GM19395 (cell line): ENCODE measurements around the gene COL9A3.
A peak's percentile ranks its signal among the peaks of the same experiment; 100 is the strongest.
"Not testable (repeated sequence)": the region's sequence is repeated elsewhere in the genome, so short reads cannot be mapped to it uniquely, and the experiment has no call there.

ENCODE experiments used
- ATAC-seq: cut with Tn5 transposase; IDR thresholded peaks from one replicate; pipeline ENCODE4 v1.9.1; 2021; ENCODE audit warnings: mild to moderate bottlenecking, moderate library complexity; ENCODE audit not compliant: unreplicated experiment

The COL9A3 gene

GRCh38 chr20:62852841-62853240 is 36.0 kb downstream of the COL9A3 start:
- no peak for ATAC-seq

DNA sequence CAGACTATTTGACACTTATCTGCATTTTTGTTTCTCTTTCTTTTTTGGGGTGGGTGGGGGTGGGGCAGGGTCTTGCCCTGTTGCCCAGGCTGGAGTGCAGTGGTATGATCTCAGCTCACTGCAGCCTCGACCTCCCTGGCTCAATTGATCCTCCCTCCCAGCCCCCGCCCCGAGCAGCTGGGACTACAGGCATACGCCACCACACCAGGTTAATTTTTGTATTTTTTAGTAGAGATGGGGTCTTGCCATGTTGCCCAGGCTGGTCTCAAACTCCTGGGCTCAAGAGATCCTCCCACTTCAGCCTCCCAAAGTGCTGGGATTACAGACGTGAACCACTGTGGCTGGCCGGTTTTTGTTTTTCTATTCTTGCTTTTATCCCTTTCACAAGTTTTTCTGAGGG is 36.5 kb downstream of the COL9A3 start:
- not testable (repeated sequence) for ATAC-seq

DNA sequence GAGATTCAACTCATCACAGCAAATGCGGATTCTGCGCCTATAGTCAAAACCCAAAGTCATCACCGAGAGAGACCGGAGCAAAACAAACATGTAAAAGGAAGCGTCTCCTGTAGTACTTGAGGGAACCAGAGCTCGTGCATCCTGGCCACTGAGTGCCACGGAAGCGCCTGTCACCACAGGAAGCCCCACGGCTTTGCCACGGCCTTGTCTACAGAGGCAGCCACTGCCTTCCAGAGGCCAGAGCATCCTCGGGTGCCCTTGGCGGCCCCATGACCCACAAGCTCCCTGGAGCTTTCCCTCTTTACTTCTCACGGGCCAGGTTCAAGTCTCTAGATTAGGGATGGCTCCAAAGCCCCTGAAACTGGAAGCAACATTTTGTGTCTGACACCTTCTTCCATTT is 37.3 kb downstream of the COL9A3 start:
- ATAC-seq: no peak

DNA sequence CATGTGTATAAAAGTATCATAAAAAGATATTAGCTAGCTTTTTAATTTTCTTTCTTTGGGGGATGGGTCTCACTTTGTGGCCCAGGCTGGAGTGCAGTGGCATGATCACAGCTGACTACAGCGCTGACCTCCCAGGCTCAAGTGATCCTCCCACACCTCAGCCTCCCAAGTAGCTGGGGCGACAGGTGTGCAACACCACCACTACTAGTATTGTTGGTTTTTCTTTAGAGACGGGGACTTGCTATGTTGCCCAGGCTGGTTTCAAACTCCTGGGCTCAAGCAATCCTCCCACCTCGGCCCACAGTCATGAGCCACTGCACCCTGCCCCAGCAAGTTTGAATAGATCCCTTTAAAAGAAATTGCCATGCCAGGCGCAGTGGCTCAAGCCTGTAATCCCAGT is 38.3 kb downstream of the COL9A3 start:
- ATAC-seq: no peak

DNA sequence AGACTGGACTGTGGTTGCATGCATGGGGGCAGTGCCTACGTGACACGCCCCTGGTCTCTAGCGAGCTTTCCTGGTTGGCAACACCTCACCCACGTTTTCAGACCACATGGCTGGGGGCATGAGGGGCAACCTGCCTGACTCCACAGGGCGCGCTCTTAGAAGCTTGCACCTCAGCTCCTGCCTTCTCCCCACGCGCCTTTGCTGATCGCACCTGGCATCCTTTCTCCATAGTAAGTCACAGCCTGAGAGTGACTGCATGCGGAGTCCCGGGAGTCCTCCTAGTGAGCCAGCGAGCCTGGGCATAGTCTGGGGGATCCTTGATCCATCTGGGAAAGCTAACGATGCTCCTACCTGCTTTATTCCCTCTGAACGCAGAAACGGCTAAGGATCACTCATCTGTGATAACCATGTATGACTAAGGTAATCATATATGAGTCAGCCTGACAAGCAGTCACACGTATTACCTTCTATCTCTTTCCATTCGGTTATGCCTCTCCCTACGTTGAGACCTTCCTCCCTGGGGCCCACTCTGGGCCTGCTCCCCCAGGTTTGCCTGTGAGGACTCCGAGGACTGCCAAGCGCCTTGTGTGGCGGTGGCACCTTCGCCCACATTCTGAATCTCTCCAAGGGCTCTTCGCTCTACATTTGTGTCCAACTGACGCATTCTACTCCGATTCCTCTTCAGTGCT is 40.2 kb downstream of the COL9A3 start:
- no peak for ATAC-seq

- ATAC-seq: no peak
These were observed 41.4 kb downstream of the COL9A3 start for GRCh38 chr20:62858058-62858830.

- no peak for ATAC-seq
These were observed 42.9 kb downstream of the COL9A3 start for GRCh38 chr20:62859721-62860120.

- no peak for ATAC-seq
These were observed 43.6 kb downstream of the COL9A3 start for GRCh38 chr20:62860391-62860923.

GRCh38 chr20:62860924-62861691 is 44.3 kb downstream of the COL9A3 start:
- ATAC-seq: peak; percentile 30

- ATAC-seq: peak; percentile 63
These were observed 45.0 kb downstream of the COL9A3 start, which contains the start of gene TCFL5 for GRCh38 chr20:62861726-62862336. TCFL5 (minus strand) TSS chr20:62861822; CDS start chr20:62861670, 152 bp downstream.

GRCh38 chr20:62864207-62864606 is 47.4 kb downstream of the COL9A3 start:
- no peak for ATAC-seq

- no peak for ATAC-seq
These were observed 55.5 kb downstream of the COL9A3 start for GRCh38 chr20:62872184-62872847.

GRCh38 chr20:62872862-62873261 is 56.0 kb downstream of the COL9A3 start:
- ATAC-seq: no peak

DNA sequence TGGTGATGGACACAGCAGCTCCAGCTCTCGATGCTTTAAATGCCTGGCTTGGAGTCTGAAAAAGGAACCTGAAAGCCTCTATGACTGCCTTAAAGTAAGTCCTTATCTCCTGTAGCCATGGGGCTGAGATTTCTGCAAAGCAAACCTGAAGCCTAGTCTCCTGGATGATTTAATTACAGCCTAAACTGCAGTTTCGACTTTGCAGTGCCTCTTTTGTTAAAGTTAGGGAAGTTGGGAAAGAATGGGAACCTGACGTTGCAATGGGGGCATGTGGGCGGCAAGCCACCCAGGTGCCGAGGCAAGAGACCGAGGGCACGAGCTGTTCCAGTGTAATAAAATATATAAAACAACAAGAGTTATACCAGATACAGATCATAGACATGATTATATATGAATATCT is 56.4 kb downstream of the COL9A3 start:
- no peak for ATAC-seq

- ATAC-seq: not testable (repeated sequence)
These were observed 56.8 kb downstream of the COL9A3 start for GRCh38 chr20:62873681-62874031.

DNA sequence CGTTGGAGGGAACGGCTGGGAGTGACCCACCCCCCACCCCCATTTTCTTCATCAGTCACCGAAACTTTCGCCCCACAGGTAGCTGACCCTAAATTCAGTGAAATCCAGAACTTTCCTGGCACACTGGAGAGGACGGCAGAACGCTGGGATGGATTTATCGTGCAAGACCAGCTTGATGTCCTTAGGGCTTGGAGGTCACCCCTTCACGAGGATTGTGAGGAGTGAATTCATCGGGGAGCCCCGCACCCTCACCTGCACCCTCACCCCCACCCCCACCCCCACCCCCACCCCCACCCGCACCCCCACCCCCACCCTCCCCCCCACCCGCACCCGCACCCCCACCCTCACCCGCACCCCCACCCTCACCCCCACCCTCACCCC is 58.1 kb downstream of the COL9A3 start:
- no peak for ATAC-seq

- no peak for ATAC-seq
These were observed 58.8 kb downstream of the COL9A3 start for GRCh38 chr20:62875419-62876361.

- no peak for ATAC-seq
These were observed 59.7 kb downstream of the COL9A3 start for GRCh38 chr20:62876501-62876901.
